ENCODE results near the gene L3MBTL2.
"Not testable (repeated sequence)": the region's sequence is repeated elsewhere in the genome, so short reads cannot be mapped to it uniquely, and the experiment has no call there.

The L3MBTL2 gene

DNA sequence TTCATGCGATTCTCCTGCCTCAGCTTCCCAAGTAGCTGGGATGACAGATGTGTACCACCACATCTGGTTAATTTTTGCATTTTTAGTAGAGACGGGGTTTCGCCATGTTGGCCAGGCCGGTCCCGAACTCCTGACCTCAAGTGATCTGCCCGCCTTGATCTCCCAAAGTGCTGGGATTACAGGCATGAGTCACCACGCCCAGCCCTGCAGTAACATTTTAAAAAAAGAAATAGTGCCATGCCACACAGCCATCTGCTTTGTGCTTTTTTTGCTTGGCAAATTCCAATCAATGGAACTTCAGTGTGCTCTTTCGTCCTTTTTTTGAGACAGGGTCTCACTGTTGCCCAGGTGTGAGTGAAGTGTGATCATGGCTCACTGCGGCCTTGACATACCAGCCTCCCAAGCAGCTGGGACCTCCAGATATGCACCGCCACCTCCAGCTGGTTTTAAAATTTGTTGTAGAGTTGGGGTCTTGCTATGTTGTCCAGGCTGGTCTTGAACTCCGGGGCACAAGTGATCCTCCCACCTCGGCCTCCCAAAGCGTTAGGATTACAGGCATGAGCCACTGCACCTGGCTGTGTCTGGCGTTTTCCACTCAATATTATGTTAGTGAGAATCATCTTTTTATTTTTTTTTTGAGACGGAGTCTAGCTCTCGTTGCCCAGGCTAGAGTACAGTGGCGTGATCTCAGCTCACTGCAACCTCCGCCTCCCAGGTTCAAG is 37.4 kb downstream of the L3MBTL2 start:
- no peak for DNase-seq

DNA sequence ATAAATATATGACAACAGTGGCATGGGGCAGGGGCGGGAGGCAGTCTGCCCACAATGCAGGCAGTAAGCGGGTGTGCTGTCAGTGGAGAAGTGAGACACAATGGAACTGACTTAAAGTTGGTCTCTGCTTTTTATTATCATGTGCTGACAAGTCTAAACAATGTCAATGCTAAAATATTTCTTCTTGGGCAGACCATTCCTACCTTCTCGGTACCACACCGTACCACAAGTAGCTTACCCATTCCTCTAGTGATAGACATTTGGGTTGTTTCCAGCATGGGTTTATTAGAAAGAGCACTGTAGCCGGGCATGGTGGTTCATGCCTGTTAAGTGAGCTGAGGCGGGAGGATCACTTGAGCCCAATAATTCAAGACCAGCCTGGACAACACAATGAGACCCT is 38.2 kb downstream of the L3MBTL2 start:
- DNase-seq, result no peak

DNA sequence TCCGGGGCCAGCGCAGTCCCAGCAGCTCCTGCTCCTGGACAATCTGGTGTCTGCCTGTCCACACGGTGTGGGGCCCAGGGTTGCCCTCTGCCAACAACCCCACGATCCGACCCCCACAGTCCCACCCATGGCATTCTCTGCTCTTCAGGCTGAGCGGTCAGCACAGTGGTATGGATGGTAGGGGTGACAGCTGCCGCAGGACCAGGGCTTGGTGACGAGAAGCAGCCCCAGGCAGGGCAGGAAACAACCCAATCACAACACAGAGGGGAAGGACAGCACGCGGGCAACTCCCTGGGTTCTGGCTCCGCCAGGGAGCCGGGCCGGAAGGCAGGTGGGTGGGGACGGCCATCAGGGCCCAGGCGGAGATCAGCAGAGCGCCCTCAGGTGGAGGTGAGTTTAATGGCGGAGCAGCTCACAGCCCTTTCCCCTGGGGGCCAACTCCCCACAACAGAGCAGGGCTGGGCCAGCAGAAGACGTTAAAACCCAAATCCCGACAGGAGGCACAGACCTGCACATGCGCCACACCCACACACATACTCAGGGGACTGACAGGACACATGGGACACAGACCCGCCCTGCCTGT is 40.9 kb downstream of the L3MBTL2 start:
- no peak for DNase-seq

DNA sequence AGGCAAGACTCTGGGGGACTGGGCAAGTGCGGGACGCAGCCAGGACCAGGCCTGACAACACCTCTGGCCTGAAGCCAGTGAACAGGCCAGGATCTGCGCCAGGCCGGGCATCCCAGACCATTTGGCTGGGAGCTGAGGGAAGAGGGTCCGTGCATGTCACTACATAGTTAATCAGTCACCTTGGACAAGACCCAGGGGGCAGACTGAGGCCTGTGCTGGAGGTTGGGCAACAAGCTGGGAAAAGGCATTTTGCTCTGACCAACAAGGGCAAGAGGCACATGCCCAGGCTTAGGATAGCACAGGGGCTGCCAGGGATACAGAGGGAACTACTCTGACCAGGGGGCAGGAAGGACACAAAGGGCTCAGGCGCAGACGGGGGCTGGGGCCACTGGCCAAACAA is 42.6 kb downstream of the L3MBTL2 start:
- no peak for DNase-seq

DNA sequence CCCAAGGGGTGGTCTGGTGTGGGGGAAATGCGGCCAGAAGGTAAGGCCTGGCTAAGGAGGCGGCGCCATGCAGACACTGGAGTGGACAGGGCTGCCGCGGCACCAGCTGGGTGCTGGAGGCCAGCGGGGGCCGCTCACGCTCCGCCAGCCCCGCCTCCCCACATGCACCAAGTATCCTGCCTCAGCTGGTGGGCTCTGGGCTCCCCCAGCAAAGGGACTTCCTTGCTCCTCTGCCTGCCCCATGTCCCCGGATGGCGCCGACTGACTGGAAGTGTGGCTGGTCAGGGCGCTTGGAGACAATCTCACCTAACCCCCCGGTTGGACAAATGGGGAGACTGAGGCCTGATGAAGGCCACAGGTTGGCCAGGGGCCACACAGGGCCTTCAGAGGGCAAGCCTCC is 43.2 kb downstream of the L3MBTL2 start:
- no peak for DNase-seq

DNA sequence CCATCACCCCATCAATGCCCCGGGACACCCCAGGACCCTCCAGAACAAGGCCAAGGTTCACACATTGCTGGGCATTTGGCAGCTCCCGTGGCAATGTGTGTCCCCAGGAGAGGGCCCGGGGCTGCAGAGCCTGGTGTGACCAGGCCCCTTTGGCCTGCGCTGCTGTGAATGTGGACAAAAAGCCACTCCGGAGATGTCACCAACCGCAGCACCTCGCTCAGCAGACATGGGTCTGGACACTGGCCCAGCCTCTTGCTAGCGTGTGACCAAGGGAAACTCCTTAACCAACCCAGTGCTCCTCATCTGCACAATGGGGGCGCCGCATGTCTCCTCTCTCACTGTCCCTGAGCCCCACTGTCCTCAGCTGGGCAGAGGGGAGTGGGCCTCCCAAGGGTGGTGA is 43.6 kb downstream of the L3MBTL2 start:
- no peak for DNase-seq

DNA sequence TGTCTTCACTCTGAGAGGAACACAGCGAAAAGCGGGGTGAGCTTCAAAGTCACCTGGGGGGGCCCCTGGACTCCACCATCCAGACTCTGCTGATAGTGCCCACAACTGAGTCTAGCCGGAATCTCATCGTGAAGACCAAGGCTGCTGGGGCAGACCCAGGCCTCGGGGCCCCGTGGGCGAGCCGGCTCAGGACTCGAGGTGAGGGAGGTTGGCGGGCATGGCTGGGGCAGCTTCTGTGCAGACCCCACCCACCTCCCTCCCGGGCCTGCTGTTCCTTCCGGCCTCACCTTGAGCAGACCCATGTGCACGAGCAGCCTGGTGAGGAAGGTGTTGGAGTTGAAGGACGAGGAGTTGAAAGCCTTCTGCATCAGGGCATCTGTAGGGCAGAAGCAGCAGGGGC is 44.3 kb downstream of the L3MBTL2 start:
- no peak for DNase-seq

DNA sequence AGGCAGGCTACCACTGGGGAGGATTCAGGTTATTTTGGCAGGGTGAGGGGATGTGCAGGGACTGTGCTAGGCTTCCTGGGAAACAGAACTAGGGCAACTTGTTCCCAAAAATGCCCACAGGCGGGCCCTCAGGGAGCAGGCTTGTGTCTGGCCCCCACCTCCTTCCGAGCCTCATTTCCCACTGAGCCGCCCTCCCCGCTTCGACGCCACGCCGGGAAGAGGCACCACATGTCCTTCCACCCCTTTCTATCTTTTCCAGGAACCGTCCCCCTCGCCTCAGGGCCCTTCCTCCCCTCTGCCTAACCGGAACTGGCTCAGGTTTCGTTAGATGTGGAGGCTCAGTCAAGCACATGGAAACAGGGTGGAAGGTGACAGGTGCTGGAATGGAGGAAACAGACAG is 45.0 kb downstream of the L3MBTL2 start:
- DNase-seq, result no peak

DNA sequence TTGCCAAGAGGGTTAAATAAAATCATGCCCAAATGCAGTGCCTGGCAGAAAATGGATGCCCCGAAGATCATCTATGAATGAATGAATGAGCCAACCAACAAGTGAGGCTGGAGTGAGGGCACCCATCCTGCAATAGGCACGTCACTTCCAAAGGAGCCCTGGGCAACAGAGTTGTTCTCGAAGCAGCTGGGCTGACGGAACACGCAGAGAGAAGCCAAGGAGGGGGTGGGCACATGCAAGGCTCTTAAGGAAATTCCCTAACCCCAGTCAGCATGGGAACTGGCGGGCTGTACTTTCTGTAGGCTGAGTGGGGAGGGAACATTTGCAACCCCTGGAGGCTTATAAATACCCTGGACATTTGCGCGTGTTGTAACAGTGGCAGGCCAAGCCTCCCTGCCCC is 47.3 kb downstream of the L3MBTL2 start:
- DNase-seq, result no peak

DNA sequence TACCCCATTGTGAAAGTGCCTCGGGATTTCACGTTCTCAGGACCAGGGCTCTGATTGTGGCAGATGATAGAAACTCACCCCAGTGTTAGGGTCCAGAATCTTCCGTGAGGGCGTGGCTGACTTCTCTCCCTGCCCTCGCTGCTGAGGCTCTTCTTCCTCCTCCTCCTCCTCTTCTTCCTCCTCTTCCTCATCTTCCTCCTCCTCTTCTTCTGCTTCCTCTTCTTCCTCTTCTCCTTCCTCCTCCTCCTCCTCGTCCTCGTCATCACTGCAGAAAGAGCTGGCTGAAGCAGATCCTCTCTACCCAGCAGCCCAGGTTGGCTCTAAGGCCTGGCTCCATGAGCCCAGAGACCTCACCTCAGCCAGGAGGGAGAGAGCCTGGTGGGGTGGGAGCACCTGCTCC is 49.1 kb downstream of the L3MBTL2 start:
- DNase-seq, result no peak

DNA sequence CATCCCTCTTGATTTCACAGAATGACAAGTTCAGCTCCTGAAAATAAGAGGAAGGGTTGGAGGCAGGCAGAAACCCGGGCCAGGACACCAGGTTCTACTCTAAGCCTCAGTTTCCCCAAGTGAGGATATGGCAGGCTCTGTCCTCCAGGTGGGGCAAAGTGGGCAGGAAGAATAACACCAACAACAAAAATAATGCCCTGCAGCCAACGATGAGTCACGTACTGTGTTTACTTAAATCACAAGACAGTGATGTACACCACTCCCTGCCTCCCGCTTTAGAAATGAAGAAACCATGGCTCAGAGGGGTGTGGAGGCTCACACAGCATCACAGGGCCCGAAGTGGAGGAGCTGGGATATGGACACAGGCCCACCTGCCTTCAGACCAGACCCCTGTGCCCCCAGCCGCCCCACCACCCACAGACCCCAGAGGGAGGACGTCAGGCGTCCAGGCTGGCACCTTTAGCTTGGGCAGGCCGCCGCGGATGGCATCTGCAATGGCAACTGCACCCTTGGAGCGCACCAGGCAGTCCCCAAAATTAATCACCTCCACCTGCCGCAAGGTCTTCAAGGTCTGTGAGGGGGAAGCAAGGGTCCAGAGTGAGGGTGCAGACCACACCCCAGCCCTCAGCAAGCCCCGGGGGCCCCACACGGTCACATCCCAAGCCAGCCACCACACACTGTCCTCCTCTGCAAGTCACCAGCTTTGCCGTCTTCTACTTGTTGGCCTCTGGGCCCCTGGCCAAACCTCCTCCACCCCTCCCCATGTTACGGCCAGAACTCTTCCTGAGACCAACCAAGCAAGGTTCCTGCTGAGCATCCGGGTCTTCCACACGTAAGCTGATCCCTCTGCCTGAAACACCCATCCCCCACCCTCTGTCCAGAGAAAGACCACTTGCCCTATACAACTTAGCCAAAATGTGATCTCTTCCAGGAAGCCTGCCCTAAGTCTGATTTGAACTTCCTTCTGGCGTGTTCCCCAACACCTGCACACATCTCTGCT is 51.4 kb downstream of the L3MBTL2 start:
- DNase-seq, result no peak

DNA sequence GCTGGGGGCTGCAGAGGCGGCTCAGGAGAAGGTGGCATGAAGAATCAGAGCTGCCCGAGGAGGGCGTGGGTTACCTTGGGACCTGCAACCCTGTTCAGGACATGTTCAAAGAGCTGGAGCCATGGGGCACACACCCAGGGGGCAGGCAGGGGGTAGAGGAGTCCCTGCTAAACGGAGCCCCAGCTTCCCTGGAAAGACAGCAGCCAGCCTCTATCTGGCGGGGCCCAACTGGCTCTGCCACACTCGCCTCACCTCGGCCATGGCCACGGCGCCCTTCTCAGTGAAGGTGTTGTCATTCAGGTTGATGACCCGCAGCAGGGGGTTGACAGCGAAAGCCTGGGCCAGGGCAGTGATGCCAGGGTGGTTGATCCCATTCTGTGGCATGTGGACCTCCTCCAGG is 52.6 kb downstream of the L3MBTL2 start:
- no peak for DNase-seq

DNA sequence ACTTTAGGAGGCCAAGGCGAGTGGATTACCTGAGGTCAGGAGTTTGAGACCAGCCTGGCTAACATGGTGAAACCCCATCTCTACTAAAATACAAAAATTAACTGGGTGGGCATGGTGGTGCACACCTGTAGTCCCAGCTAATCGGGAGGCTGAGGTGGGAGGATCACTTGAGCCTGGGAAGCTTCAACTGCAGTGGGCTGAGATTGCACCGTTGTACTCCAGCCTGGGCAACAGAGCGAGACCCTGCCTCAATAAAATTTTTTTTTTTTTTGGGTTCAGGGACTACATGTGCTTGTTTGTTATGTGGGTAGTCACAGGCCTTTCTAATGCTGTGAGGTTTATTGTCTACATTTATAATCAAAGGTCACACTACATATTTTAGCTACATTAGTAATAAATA is 54.6 kb downstream of the L3MBTL2 start:
- DNase-seq, result not testable (repeated sequence)

DNA sequence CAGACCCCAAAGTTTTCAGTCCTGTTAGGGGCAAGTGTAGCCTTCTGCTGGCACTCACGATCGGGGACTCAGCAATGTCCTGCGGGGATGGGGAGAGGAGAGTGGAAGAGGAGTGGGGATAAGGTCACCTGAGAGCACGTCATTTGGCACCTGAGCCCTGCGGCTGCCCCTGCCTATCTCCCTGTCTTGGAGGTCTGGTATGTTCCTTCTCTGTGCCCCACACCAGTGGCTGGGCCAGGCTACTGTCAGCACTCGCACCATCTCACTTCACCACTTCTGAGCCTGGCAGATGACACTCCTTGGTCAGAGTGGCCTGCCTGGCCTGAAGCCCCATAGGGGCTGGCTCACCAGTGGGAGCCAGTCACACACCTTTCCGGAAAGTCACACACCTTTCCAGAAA is 55.8 kb downstream of the L3MBTL2 start:
- DNase-seq, result no peak

DNA sequence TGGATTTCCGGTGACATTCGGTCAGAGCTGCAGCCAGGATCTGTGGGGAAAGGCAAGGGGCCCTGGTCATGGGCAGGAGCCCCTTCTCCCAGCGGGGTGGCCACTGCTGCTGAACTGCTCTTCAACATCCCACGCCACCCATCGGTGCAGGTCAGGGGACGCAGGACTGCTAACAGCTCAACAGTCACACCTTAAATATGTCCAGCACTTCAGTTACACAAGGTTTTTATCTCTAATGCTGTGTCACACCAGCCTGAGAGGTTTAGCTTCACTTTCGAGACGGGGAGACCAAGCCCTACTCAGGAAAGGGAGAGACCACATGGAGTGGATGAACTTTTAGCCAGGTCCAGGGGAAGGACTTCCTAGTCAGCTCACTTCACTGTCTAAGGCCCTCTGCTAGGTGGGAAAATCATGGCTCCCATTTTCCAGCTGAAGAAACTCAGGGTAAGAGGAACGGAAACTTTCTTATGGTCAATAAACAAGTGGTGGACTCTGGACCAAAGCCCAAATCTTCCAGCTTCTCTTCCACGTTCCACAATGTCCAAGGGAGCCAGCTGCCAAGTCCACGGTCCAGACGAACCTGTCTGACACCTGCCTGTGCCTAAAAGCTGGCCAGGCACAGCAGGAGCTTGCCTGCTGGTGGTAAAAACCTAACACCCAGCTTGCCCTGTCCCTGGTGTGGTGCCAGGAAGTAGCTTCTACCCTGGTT is 56.6 kb downstream of the L3MBTL2 start:
- no peak for DNase-seq

DNA sequence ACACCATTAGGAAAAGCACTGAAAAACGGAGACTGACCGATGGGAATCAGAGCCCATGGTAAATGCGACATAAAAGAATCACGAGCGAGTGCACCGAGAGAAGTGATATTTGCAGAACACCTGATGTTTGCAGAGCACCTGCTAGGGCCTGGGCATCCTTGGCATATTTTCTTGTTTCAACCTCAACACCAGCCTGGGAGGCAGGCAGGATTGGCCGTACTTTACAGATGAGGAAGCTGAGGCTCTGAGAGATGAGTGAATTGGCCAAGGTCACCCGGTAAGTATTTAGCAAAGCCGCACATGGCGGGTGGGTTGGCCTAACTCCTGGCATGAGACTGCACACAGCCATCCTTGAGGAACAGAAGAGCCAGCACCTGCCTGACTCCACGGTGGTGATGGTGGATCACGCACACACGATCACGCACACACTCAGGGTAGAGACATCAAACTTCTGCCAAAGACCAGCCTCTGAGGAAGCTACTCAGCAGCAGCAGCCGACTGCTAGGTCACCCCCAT is 57.2 kb downstream of the L3MBTL2 start:
- no peak for DNase-seq

DNA sequence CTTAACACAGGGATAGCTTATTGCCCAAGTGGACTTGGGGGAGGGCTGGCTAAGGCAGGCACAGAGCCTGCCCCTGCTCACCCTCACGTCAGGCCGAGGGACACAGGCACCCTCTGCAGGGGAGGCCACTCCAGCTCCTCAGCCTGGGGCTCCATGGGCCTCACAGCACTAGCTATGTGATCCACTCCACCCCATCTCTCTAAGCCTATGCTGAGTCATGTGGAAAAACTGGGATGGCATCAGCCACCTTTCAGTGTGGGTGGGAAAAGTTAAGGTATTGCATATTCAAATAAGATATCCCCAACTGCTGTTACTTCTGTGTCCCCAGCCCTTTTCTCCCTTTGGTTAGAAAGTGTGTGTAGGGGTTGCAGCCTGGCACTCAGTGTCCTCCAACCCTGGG is 58.6 kb downstream of the L3MBTL2 start:
- no peak for DNase-seq

DNA sequence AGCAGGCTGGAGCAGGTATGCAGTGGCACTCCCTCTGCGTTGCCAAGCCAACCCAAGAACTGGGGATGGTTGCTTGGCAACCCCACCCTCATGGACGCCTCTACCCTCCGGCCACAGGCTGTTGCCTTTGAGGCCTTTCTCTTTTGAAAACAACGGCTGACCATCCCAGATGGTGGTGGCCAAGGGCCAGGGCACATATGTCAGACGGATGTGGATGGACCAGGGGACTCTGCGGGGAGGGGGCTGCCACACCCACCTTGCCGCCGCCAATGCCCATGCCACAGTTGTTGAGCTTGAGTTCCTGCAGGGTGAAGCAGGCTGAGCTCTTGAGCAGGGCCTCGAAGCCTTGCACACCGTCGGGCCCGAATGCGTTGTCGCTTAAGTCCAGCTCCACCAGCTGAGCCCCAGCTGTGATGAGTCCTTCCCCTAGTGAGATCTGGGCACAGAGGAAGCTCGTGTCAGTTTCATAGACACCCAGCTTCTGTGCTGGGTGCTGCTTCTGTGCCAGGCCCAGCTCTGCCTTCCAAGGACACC is 59.4 kb downstream of the L3MBTL2 start:
- DNase-seq, result no peak

DNA sequence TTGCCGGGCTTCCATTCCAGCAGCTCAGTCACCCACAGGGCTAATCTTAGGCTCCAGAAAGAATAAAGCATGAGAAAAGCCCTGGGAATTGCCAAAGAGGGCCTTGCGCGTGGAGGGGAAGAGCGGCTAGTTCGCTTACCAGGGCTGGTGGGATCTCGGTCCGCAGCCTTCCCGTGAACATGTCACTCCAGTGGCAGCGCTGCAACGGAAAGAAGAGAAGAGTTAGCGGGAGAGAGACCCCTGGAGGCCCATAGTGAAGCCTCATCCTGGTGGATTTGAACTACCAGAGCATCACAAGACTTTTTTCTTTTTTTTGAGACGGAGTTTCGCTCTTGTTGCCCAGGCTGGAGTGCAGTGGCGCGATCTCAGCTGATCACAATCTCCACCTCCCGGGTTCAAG is 62.8 kb downstream of the L3MBTL2 start:
- no peak for DNase-seq

DNA sequence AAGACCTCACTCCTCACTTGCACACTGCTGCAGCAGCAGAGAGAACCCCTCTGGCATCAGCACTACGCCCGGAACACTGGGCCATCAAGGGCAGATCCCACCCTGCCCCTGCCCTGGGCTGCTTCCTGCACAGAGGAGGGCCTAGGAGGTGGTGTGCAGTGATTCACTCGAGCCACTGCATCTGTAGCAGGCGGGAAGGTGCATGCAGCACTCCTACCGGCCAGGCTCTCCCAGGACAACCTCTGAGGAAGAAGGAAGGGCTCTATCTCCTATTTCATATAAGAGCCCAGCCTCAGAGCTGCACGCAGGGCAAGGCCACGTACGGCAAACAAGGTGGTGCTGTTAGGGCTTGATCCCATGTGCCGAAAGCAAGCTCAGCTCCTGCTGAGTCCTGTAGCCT is 66.7 kb downstream of the L3MBTL2 start:
- no peak for DNase-seq

DNA sequence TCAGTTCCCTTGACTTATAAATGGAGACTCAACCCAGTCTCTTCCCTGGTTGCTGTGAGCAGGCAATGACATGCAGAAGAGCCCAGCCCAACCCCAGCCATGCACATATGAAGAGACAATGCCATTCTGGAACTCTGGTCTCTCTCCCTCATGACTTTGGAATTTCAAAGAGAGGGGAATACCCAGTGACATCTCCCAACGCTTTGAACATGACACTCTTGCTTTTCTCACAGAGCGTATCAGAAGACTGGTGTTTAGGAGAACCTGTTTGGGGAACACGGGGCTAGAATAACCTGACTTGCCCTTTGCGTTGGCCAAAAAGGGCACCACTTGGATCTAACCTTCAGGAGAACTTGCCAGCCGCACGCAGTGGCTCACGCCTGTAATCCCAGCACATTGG is 68.0 kb downstream of the L3MBTL2 start:
- DNase-seq, result no peak

DNA sequence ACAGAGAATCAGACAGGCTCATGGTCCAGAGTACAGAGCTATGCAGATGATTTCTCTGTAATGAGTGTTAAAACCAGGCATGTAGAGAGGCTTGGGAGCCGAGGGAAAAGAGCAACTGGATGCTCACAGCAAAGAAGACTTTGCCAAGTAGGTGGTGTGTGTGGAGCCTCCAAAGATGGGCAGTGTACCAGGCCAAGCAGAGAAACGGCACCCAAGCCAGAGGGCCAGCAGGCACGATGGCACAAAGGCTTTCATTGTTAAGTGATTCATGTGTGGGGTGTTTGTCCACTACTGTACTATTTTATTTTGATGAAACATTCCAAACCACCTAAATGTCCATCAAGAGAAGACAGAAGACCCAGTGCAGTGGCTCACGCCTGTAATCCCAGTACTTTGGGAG is 69.7 kb downstream of the L3MBTL2 start:
- no peak for DNase-seq

DNA sequence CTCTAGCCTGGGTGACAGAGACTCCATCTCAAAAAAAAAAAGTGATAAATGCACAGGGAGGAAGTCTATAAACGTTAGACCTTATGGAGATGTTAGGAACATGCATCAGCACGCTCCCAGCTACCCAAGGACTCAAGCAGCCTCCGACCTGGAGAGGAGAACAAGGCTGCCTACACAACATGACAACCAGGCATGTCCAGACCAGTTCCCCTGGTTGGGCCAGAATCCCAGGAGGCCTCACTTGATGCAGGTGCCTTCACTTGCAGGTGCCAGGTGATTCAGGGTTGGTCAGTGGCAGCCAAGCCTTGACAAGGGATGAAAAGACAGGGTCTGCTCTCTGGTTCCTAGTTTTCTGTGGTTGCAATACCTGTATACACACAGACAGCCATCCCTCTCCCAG is 75.0 kb downstream of the L3MBTL2 start:
- DNase-seq, result no peak

All from NCI-H2081 (cell line).